CD4-positive, alpha-beta memory T cell (primary cell): ENCODE results near the gene HELZ. TPM values are rescaled to one million over a fixed set of nuclear protein-coding genes. Genes with fewer than 3 reads are reported as not detected.

Experiments
- CTCF ChIA-PET: fragments of 350-600 bp; sonication (Branson Sonifier 250); formaldehyde crosslinking; loops from one replicate; lab custom pipeline; 2021; ENCODE audit warnings: inconsistent platforms; ENCODE audit not compliant: partially characterized antibody; lab: Charles Lee
- POLR2A ChIA-PET: fragments of 350-600 bp; sonication (Branson Sonifier 250); formaldehyde crosslinking; loops from one replicate; lab custom pipeline; 2021; ENCODE audit not compliant: partially characterized antibody; lab: Charles Lee
- DNase-seq, 5 donors: peaks; one replicate each; pipeline versions ENCODE4 v3.0.0 to v3.0.0-alpha.2; 2020 to 2022; ENCODE audit warnings: mixed read lengths in 1 of 5
- H3K27ac ChIP-seq: one replicate; pipeline ENCODE4 v1.7.0; 2013; ENCODE audit warnings: low read depth, low read length
- H3K27me3 ChIP-seq: 2 replicates; pipeline ENCODE4 v1.7.0; 2013; ENCODE audit warnings: mild to moderate bottlenecking, low read length, moderate library complexity; ENCODE audit not compliant: insufficient read depth
- H3K36me3 ChIP-seq: 2 replicates; pipeline ENCODE4 v1.7.0; 2013; ENCODE audit warnings: mild to moderate bottlenecking, low read length, moderate library complexity; ENCODE audit not compliant: insufficient read depth
- H3K4me1 ChIP-seq: 2 replicates; pipeline ENCODE4 v1.7.0; 2013; ENCODE audit warnings: mild to moderate bottlenecking, low read length, moderate library complexity; ENCODE audit not compliant: insufficient read depth
- H3K4me3 ChIP-seq, 2 donors: one replicate each; pipeline ENCODE4 v1.7.0; 2013; ENCODE audit warnings: low read length in 2 of 2, mild to moderate bottlenecking in 1 of 2
- H3K9me3 ChIP-seq, 2 donors: one replicate each; pipeline ENCODE4 v1.7.0; 2013; ENCODE audit warnings: low read length in 2 of 2, control low read depth in 1 of 2; ENCODE audit not compliant: control insufficient read depth in 1 of 2
- H3K27ac Mint-ChIP-seq, 7 donors: one replicate each; pipeline ENCODE4 v1.8.0; 2020 to 2021; ENCODE audit warnings: mixed read lengths in 7 of 7, mild to moderate bottlenecking in 6 of 7, inconsistent platforms in 3 of 7, moderate library complexity in 3 of 7
- H3K27me3 Mint-ChIP-seq, 2 donors: one replicate each; pipeline ENCODE4 v1.8.0; 2020 to 2021; ENCODE audit warnings: mixed read lengths in 2 of 2
- H3K36me3 Mint-ChIP-seq, 2 donors: one replicate each; pipeline ENCODE4 v1.8.0; 2020 to 2021; ENCODE audit warnings: mixed read lengths in 2 of 2, inconsistent platforms in 1 of 2, mild to moderate bottlenecking in 1 of 2
- H3K4me1 Mint-ChIP-seq, 4 donors: one replicate each; pipeline ENCODE4 v1.8.0; 2020 to 2021; ENCODE audit warnings: mixed read lengths in 4 of 4, mild to moderate bottlenecking in 1 of 4
- H3K4me3 Mint-ChIP-seq, 8 donors: one replicate each; pipeline ENCODE4 v1.8.0; 2020 to 2021; ENCODE audit warnings: mixed read lengths in 8 of 8, mild to moderate bottlenecking in 7 of 8, moderate library complexity in 6 of 8, inconsistent platforms in 3 of 8
- H3K9me3 Mint-ChIP-seq, 8 donors: one replicate each; pipeline ENCODE4 v1.8.0; 2020 to 2021; ENCODE audit warnings: mixed read lengths in 8 of 8, mild to moderate bottlenecking in 5 of 8, inconsistent platforms in 3 of 8, moderate library complexity in 1 of 8
- intact Hi-C: fragments of 100-400 bp; cut with micrococcal nuclease; formaldehyde crosslinking; loops from one replicate; pipeline ENCODE4 v1.15.1; 2023
- polyA plus RNA-seq, 2 donors: library from polyadenylated mRNA; unstranded; fragments of 300-500 nt; fragmentation: Illumina TruSeq; gene quantifications; one replicate each; pipeline ENCODE4 v1.2.3, GENCODE V29; 2021
- total RNA-seq, 2 experiments: library from RNA; stranded (reverse); gene quantifications; one replicate each; pipeline ENCODE4 v1.2.3, GENCODE V29; 2021

The HELZ gene
- total and polyA plus RNA-seq, 4 experiments from 2014 or later, result 32.0 to 104 (median 86.4) TPM

- Histone ChIP-seq H3K9me3 (no peaks in the 10 kb centered on the region), H3K4me3 (peak overlapping the region; percentile 54 to 78), H3K36me3 (peaks cover 5% of the 10 kb centered on the region), H3K27me3 (no peaks in the 10 kb centered on the region), H3K4me1 (peaks cover 56% of the 10 kb centered on the region), H3K27ac (peak overlapping the region; percentile 84)
- DNase-seq, result peak; percentile 32 to 68 (median 45)
- Mint-ChIP-seq H3K36me3 (peaks cover 5 to 27% of the 10 kb centered on the region in 2 donors), H3K27ac (peak overlapping the region; percentile 78 to 98 (median 97)), H3K4me3 (peak overlapping the region; percentile 86 to 93 (median 89)), H3K27me3 (no peaks in the 10 kb centered on the region), H3K4me1 (peaks cover 36 to 53% (median 43%) of the 10 kb centered on the region in 4 donors), H3K9me3 (no peaks in the 10 kb centered on the region)
- CTCF ChIA-PET, result interaction anchor here (1.0 to 1.3 kb wide), 3 partner anchors 17 to 43 kb away, joined by 3 to 4 read pairs (median 3); no protein-coding TSS in a partner anchor
- intact Hi-C loops, result loop anchor here (1.0 to 5.0 kb wide), 3 partner anchors 11 to 471 kb away; partner anchors contain the start of gene NOL11
- POLR2A ChIA-PET, result interaction anchor here (0.8 to 2.0 kb wide), 11 partner anchors 10 to 579 kb away, joined by 3 to 24 read pairs (median 4); partner anchors contain the start of gene BPTF
Measured at GRCh38 chr17:67245694-67246402, 852 bp upstream of the HELZ start.

DNA sequence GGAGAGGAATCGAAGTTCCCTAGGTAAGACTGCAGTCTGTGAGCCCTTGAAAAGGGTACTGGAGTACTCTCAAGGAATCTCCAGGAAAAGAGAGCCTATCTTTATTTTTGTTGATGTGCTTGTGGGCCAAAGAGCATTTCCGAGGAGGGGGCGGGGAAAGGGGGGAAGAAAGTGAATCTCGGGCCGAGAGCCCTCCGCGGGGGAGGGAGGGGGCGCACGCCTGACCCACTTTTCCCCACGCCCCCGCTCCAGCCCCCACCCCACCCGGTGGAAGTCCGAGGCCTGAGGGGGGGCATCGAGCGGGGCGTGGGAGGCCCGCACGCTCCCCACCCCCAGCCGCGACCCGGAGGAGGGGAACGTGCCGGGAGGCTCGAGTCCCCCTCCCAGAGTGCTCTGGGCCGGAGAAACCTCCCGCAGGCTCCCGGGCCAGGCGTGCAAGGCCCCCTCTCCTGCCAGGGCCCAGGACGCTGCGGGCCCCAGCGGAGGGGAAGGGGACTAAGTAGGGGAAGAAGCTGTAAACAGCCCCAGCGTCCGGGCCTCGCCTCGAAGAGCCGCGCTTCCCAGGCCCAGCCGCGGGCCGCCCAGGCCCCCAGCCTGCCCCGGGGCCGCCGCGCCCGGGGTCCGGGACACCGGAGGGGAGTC is 444 bp downstream of the HELZ start:
- H3K9me3 Mint-ChIP-seq, result no peaks in the 10 kb centered on the region
- CTCF ChIA-PET, result interaction anchor here (1.0 to 1.3 kb wide), 2 partner anchors 18 to 23 kb away, joined by 3 to 4 read pairs; no protein-coding TSS in a partner anchor
- H3K27ac Mint-ChIP-seq, result peak overlapping the region; percentile 86 to 96 (median 92)

DNA sequence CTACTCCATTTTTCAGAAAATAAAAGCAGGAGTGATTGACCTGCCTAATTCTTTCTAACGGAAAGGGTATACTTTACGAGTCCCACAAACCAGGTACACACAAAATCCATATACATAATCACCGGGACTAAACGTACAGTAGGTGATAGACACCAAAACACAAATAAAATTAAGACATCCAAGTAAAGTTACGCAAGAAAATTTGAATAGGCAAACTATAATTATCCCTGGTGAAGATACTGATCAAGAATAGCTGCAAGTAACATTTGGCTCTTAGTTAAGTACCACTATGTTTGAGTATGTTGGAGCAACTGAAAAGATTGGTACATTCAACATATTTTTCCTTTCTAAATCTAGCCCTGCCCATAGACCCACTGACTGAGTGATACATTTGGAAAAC is 1.7 kb downstream of the HELZ start:
- Mint-ChIP-seq H3K27me3 (no peaks in the 10 kb centered on the region), H3K9me3 (no peaks in the 10 kb centered on the region), H3K4me1 (peaks cover 52 to 72% (median 57%) of the 10 kb centered on the region in 4 donors), H3K27ac (peak overlapping the region in 6 of 7 donors; percentile 37 to 92 (median 72)), H3K4me3 (peak overlapping the region; percentile 88 to 93 (median 90)), H3K36me3 (peaks cover 12 to 47% of the 10 kb centered on the region in 2 donors)
- Histone ChIP-seq H3K9me3 (no peaks in the 10 kb centered on the region), H3K4me1 (peaks cover 76% of the 10 kb centered on the region), H3K27ac (no peak overlapping the region), H3K36me3 (peaks cover 19% of the 10 kb centered on the region), H3K4me3 (no peak overlapping the region), H3K27me3 (no peaks in the 10 kb centered on the region)
- ChIA-PET CTCF (interaction anchor here (0.6 to 1.9 kb wide), 2 partner anchors 14 to 19 kb away, joined by 3 to 5 read pairs; no protein-coding TSS in a partner anchor), POLR2A (interaction anchor here (0.9 kb wide), 1 partner anchor 28 kb away, joined by 3 read pairs; no protein-coding TSS in a partner anchor)
- DNase-seq, result no peak
- intact Hi-C loops, result no loop called here

More for the DNA sequence above, 444 bp downstream of the HELZ start:
- H3K27me3 ChIP-seq, result no peaks in the 10 kb centered on the region
- Mint-ChIP-seq H3K27me3 (no peaks in the 10 kb centered on the region), H3K4me1 (peaks cover 49 to 66% (median 56%) of the 10 kb centered on the region in 4 donors), H3K36me3 (peaks cover 5 to 37% of the 10 kb centered on the region in 2 donors), H3K4me3 (peak overlapping the region; percentile 88 to 93 (median 90))
- peak overlapping the region; percentile 78 to 81 for H3K4me3 ChIP-seq
- intact Hi-C loops, result loop anchor here (5.0 kb wide), 2 partner anchors 118 to 473 kb away; partner anchors contain the start of gene NOL11
- peaks cover 10% of the 10 kb centered on the region for H3K36me3 ChIP-seq
- H3K27ac ChIP-seq, result peak overlapping the region; percentile 84
- H3K9me3 ChIP-seq, result no peaks in the 10 kb centered on the region
- peak in 2 of 5 donors; percentile 8 to 36 for DNase-seq
- POLR2A ChIA-PET, result interaction anchor here (0.5 to 2.0 kb wide), 12 partner anchors 11 to 580 kb away, joined by 3 to 24 read pairs (median 4); partner anchors contain the start of gene BPTF
- H3K4me1 ChIP-seq, result peaks cover 69% of the 10 kb centered on the region

DNA sequence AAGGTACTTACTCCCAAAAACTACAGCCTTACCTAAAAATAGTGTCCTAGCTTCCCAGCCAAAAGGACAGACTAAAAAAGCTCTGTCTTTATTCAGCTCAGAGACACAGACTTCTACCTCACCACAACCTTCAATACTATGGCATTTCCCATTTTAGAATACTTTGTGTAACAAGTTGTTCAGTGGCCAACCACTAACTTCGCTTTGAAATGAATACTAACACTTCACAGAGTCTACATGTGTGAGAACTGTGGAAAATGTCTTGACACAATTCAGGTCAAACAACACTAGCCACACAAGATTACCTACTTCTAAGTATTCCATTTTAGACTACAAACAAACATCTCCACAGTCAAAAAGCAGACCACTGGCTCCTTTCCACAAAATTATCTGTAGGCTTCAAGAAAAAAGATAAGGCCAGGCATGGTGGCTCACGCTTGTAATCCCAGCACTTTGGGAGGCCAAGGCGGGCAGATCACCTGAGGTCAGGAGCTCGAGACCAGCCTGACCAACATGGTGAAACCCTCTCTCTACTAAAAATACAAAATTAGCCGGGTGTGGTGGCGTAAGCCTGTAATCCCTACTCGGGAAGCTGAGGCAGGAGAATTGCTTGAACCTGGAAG is 3.2 kb downstream of the HELZ start:
- DNase-seq, result no peak
- POLR2A ChIA-PET, result no interaction called here
- Histone ChIP-seq H3K27me3 (no peaks in the 10 kb centered on the region), H3K27ac (no peak overlapping the region), H3K36me3 (peaks cover 19% of the 10 kb centered on the region), H3K4me3 (no peak overlapping the region), H3K9me3 (no peaks in the 10 kb centered on the region), H3K4me1 (peaks cover 62% of the 10 kb centered on the region)
- Mint-ChIP-seq H3K27ac (peak overlapping the region in 4 of 7 donors; percentile 4 to 30 (median 28)), H3K4me1 (peaks cover 46 to 65% (median 49%) of the 10 kb centered on the region in 4 donors), H3K4me3 (peak overlapping the region in 4 of 8 donors; percentile 1 to 74 (median 36)), H3K27me3 (no peaks in the 10 kb centered on the region), H3K9me3 (peaks cover 0 to under 1% (median 0%) of the 10 kb centered on the region in 8 donors), H3K36me3 (peaks cover 18 to 58% of the 10 kb centered on the region in 2 donors)
- intact Hi-C loops, result no loop called here
- CTCF ChIA-PET, result interaction anchor here (1.9 kb wide), 1 partner anchor 18 kb away, joined by 5 read pairs; no protein-coding TSS in a partner anchor

DNA sequence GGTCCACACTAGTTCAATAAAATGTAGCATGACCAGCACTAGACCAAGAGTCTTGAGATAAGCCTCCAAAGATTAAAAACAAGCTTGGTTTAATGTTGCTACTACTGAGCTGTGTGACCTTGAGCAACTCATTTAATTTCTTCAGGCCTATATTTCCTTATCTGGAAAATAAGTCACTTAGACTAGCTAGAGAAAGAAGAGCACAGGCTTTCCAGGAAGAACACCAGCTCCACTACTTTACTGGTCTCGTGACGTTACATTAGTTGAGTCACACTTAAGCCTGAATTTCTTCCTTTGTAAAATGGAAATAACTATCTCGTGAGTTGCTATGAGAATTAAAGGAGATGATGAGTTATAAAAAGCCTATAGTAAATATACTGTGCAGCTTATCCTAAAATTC is 5.4 kb downstream of the HELZ start:
- Histone ChIP-seq H3K36me3 (peaks cover 31% of the 10 kb centered on the region), H3K4me3 (no peak overlapping the region), H3K27ac (no peak overlapping the region), H3K27me3 (no peaks in the 10 kb centered on the region), H3K9me3 (no peaks in the 10 kb centered on the region), H3K4me1 (peaks cover 57% of the 10 kb centered on the region)
- Mint-ChIP-seq H3K27me3 (no peaks in the 10 kb centered on the region), H3K36me3 (peaks cover 32 to 70% of the 10 kb centered on the region in 2 donors), H3K9me3 (peaks cover 0 to 2% (median 0%) of the 10 kb centered on the region in 8 donors), H3K4me3 (peak overlapping the region in 3 of 8 donors; percentile 19 to 38 (median 36)), H3K4me1 (peaks cover 47 to 76% (median 53%) of the 10 kb centered on the region in 4 donors), H3K27ac (peak overlapping the region in 3 of 7 donors; percentile 33 to 48 (median 41))
- no peak for DNase-seq
- POLR2A ChIA-PET, result interaction anchor here (1.5 kb wide), 1 partner anchor 19 kb away, joined by 4 read pairs; no protein-coding TSS in a partner anchor
- CTCF ChIA-PET, result interaction anchor here (0.8 to 1.5 kb wide), 6 partner anchors 8 to 54 kb away, joined by 3 to 7 read pairs (median 4); no protein-coding TSS in a partner anchor
- intact Hi-C loops, result no loop called here

GRCh38 chr17:67238991-67239390 is 6.0 kb downstream of the HELZ start:
- POLR2A ChIA-PET, result interaction anchor here (1.5 kb wide), 1 partner anchor 19 kb away, joined by 4 read pairs; no protein-coding TSS in a partner anchor
- peaks cover 37 to 70% of the 10 kb centered on the region in 2 donors for H3K36me3 Mint-ChIP-seq

More at GRCh38 chr17:67238991-67239390, 6.0 kb downstream of the HELZ start:
- H3K27ac ChIP-seq, result no peak overlapping the region
- peaks cover 32% of the 10 kb centered on the region for H3K36me3 ChIP-seq
- H3K4me1 ChIP-seq, result peaks cover 54% of the 10 kb centered on the region
- no peaks in the 10 kb centered on the region for H3K9me3 ChIP-seq
- intact Hi-C loops, result no loop called here
- Mint-ChIP-seq H3K27me3 (no peaks in the 10 kb centered on the region), H3K9me3 (peaks cover 0 to 2% (median 0%) of the 10 kb centered on the region in 8 donors), H3K4me1 (peaks cover 49 to 77% (median 54%) of the 10 kb centered on the region in 4 donors), H3K4me3 (no peak overlapping the region), H3K27ac (peak overlapping the region in 1 of 7 donors; percentile 45)
- CTCF ChIA-PET, result interaction anchor here (0.8 to 1.5 kb wide), 4 partner anchors 7 to 55 kb away, joined by 3 to 7 read pairs (median 4); no protein-coding TSS in a partner anchor
- no peaks in the 10 kb centered on the region for H3K27me3 ChIP-seq
- no peak overlapping the region for H3K4me3 ChIP-seq
- DNase-seq, result no peak
